Activated T-helper 1 cell treated with anti-CD3 and anti-CD28 coated beads, Interleukin-2, amount 50 U/mL, for 16 hours (primary cell): ENCODE measurements around the gene MFSD6L.

ENCODE experiments used
- DNase-seq, 2 donors: peaks; one replicate each; pipeline ENCODE4 v3.0.0-alpha.2; 2020; ENCODE audit warnings: low read depth in 1 of 2, low spot score in 1 of 2

MFSD6L gene

DNA sequence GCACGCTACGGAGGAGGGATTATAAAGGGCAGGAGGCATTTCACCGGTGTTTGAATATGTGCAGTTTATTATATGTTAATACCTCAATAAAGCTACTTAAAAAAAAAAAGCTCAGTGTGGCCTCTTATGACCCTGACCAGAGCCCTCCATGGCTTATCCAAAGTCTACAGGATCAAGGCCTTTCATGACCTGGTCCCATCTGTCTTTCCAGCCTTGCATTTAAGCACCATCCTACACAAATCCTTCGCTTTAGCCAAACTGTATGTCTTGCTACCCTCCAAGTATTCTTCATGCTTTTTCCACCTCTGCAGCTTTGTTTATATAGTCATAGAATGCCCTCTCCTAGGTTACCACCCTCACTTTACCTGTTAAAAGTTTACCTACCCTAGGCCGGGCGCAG lies 6.5 kb downstream of the MFSD6L start:
- DNase-seq = no peak

- no peak for DNase-seq
These were observed 7.3 kb downstream of the MFSD6L start for GRCh38 chr17:8791910-8792270.

DNA sequence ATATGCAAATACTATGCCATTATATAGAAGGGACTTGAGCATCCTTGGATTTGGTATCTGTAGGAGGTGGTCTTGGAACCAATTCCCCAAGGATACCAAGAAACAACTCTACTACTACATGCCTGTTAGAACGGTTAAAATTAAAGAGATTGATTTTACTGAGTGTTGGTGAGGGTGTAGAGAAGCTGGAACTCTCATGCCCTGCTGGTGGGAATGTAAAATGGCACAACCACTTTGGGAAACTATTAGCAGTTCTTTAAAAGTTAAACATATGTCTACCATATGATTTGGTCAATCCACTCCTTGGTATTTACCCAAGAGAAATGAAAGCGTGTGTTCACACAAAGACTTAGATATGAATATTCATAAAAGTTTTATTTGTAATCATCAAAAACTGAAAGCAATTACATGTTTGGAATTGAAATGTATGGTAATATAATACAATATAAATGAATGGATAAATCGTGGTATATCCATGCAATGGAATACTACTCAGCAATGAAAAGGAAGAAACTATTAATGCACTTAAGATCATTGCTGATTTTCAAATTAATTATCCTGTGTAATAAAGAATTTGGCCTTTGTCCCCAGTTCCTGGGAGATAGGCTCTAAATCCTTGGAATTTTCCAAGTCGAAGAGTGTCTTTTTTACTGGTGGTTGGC lies 7.8 kb downstream of the MFSD6L start:
- DNase-seq = no peak

GRCh38 chr17:8789743-8790142 lies 9.4 kb downstream of the MFSD6L start:
- DNase-seq = no peak

DNA sequence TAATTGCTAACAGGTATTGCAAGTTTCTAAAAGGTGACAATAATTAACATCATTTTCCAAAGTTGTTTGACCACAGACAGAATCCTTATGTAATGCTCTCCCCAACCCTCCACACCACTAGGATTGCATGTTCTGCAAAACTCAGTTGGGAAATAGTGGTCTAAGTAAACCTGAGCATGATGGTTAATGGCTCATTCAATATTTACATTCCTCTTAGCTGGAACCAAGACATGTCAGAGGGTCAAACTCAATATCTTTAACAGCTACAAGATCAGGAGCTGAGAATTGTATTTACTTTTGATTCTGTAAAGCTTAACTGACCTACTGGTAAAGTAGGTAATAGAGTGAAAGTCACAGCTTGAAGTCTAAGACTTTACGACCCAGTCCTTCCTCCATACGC lies 10.2 kb downstream of the MFSD6L start:
- DNase-seq = no peak

GRCh38 chr17:8785547-8786413 lies 13.4 kb downstream of the MFSD6L start:
- peak; percentile 30 to 42 for DNase-seq

- no peak for DNase-seq
These were observed 17.0 kb downstream of the MFSD6L start for GRCh38 chr17:8782176-8782575.

GRCh38 chr17:8781776-8782175 lies 17.4 kb downstream of the MFSD6L start:
- no peak for DNase-seq

DNA sequence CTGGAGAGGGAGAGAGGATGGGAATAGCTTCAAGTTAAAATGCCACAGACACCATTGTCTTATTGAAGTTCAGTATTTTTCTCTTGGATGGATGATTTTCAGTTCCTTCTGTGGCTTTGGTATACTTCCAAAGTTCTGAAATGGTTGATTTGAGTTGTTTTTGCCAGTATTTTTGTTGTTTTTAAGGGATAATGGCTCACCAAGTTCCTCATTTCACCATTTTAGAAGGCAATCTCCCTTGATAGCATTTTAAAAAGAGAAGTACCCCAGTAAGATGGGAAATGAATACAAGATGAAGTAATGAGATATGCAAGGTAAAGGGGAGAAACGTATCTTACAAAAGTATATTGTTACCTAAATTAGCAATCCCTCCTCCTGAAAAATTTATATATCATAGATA lies 22.3 kb downstream of the MFSD6L start:
- DNase-seq = no peak

DNA sequence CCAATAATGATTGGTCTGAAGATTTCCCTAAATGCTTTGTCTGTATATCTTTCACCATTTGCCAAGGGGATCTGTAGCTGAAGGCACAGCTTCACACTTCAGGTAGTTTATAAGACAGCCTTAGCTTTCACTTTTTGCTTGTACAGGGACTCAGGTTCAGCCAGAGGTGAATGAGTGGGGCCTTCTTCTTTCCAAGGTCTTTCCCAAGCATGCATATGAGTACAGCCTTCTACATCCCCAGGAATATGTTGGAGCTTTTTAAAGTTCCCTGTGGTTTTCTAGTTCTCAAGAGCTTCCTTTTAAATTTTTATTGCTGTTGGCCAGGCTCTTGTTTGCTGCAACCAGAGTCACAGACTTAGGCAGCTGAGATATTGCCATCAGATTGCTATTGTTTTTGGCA lies 22.9 kb downstream of the MFSD6L start:
- no peak for DNase-seq

- DNase-seq = no peak
These were observed 32.4 kb downstream of the MFSD6L start for GRCh38 chr17:8766731-8767130.

GRCh38 chr17:8762012-8762411 lies 37.2 kb downstream of the MFSD6L start:
- no peak for DNase-seq

DNA sequence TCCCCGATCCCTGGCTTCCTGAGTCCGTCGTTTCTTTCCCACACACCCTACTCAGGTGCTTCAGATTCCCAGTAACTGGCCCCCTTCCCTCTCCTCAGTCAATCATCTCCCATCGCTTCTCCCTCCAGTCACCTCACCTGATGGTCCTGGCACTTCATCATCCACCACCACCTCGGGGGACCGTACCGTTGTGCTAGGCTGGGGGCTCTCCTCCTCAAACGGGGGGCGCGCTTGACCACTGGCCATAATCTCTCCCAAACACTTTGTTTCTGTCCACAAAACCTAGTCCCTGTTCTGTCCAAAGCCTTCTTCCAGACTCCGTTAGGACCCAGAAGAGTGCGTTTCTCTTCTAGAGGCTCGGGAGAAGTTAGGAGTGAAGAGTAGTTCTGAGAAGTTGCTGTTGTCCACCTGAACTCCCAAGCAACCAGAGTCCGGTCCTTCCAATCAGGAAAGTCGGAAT lies 41.0 kb downstream of the MFSD6L start, which contains the start of gene SPDYE4:
TSS of gene SPDYE4 (minus strand) at position 410 of the 460 bp plus-strand sequence. CDS start at position 246, 164 bp downstream.
- no peak for DNase-seq

DNA sequence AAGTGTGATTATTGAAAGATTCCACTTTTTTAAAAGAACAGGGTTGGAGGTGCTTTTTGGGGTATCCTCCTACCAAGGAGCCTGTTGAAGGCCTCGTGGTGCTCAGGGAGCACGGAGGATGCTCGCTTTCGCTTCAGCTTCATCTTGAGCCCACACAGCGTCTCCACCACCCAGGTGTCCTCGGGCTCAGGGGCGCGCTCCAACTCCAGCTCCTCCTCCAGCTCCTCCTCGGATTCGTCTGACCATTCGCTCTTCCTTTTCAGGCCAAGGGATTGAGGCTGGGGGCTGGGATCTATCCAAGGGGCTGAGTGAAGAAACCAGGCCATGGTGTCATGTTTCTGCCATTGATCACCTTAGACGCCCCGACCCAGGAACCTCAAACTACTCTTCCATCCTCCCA lies 42.0 kb downstream of the MFSD6L start:
- DNase-seq = no peak

DNA sequence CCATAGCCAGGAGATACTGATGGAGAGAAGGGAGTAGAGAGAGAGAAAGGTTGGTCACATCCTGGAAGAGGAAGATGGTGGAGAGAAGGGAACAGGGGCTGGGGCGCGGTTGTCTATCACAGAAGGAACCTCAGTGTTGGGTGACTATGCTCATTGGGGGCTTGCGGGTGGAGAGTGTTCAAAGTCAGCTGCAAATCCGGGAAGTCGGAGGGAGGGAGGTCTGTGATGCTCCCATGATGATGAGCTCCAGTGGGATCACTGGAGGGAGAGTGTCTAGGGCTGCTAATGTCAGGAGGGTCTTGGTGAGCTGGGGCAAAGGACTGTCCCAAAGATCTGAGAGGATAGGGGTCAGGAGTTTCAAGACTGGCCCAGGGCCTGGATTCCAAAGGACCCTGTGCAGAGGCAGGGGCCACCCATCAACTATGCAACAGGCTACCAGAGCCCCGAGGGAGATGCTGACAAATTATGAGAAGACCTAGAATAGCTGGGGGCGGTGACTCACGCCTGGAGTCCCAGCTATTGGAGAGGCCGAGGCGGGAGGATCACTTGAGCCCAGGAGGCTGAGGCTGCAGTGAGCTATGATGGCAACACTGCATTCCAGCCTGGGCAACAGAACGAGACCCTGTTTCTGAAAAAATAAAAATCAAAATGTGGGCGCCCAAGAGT lies 43.4 kb downstream of the MFSD6L start:
- DNase-seq = no peak

DNA sequence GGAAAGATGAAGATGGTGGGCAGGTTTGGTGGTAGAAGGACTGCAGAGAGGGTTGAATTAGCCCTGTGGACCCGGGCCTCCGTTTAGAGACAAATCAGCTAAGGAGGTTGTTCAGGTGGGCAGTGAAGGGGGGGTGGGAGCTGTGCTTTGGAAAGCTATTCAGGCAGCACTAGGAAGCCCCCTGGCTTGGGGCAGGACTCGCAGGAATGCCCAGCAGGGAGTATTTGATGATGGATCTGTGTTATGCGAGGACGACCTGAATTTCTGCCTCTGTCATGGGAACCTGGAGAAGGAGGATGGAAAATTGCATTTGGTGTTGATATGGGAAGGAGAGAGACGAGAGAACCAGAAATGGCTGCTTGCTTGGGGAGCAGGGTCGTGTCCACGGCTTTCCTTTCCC lies 44.3 kb downstream of the MFSD6L start:
- no peak for DNase-seq

GRCh38 chr17:8753976-8754440 lies 45.2 kb downstream of the MFSD6L start:
- no peak for DNase-seq

DNA sequence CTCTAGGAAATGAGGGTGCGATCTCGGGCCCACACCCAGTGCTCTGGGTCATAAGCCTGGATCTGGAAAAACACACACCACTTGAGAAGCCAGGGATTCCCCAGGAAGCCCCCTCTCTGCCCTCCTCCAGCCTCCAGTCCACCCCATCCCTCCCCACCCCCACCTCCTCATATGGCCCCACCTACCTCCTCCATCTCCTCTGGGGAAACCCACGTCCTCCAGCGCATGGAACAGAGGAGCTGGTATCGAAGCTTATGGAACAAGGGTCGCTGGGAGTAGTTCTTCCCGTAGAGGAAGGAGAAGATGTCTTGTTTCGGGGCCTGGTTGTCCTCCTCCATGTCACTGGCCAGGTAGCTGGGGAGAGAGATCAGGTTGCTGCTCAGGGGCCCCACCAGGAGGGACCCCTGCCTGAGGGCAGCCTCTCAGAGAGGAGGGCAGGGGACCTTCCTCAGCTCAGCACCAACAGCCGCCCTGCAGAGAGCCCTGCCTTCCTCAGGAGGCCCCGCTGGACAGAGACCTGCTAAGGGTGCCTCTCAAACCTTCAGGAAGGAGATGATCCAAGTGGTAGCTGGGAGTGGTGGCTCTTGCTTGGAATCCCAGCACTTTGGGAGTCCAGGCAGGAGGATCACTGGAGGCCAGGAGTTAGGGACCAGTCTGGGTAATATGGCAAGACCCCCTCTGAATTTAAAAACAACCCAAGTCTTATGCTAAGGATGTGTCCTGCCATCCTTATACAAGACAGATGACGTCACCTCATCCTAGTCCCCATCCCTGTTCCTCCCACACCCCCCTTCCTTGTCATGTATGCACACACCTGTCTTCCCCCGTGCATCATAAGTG lies 45.8 kb downstream of the MFSD6L start:
- no peak for DNase-seq

GRCh38 chr17:8749616-8750015 lies 49.5 kb downstream of the MFSD6L start:
- DNase-seq = no peak

- no peak for DNase-seq
These were observed 51.4 kb downstream of the MFSD6L start for GRCh38 chr17:8747742-8748141.
